ENCODE results near the gene RARB.

GRCh38 chr3:25452192-25452591 lies 24.1 kb downstream of the RARB start:
- TF ChIP-seq CTCF (IDR thresholded peaks at IDR 0.05; ENCODE audit: insufficient read depth, low read length) (no peak), REST (IDR thresholded peaks at IDR 0.05; ENCODE audit: insufficient replicate concordance, low read depth) (no peak), SPI1 (IDR thresholded peaks at IDR 0.05; ENCODE audit: borderline replicate concordance, low read depth) (no peak), GABPA (IDR thresholded peaks at IDR 0.05; ENCODE audit: low read depth) (no peak), POLR2AphosphoS5 (IDR thresholded peaks at IDR 0.05; ENCODE audit: low read depth) (no peak)
